ENCODE measurements around the gene CWC27.

- TF ChIP-seq YY1 (IDR thresholded peaks at IDR 0.05; ENCODE audit: low read depth) (no peak), RFX5 (IDR thresholded peaks at IDR 0.05; ENCODE audit: low read length) (no peak), CTCF (IDR thresholded peaks at IDR 0.05) (no peak), EZH2phosphoT487 (IDR thresholded peaks at IDR 0.05; ENCODE audit: borderline replicate concordance, low read depth) (no peak), POLR2AphosphoS5 (IDR thresholded peaks at IDR 0.05; ENCODE audit: low read depth, low read length) (no peak)
Measured at GRCh38 chr5:65026816-65027548, 258.3 kb downstream of the CWC27 start.

All from SK-N-SH (cell line).